H1 (cell line): ENCODE measurements around the gene PRF1. TPM values are rescaled to one million over a fixed set of nuclear protein-coding genes. Genes with fewer than 3 reads are reported as not detected.

ENCODE experiments used
- CTCF ChIA-PET: fragments of 300-600 bp; sonication (Branson Sonifier 250); formaldehyde crosslinking; loops from one replicate; lab custom pipeline; 2021; ENCODE audit not compliant: partially characterized antibody; lab: Charles Lee
- POLR2A ChIA-PET: fragments of 300-600 bp; sonication (Branson Sonifier 250); formaldehyde crosslinking; loops from one replicate; lab custom pipeline; 2021; ENCODE audit warnings: inconsistent platforms; ENCODE audit not compliant: partially characterized antibody; lab: Charles Lee
- DNase-seq, 2 experiments: peaks; one replicate each; pipeline versions ENCODE4 v3.0.0 to v3.0.0-alpha.2; 2010 to 2022; ENCODE audit warnings: low spot score in 2 of 2, low read depth in 1 of 2, mixed read lengths in 1 of 2
- FAIRE-seq: peaks from 2 replicates; lab custom pipeline; 2011; peaks lifted over from hg19 to GRCh38; lab: Jason Lieb, UNC
- H2AFZ ChIP-seq: 2 replicates; pipeline ENCODE4 v1.8.1; 2012; ENCODE audit warnings: low read length, inconsistent platforms
- H2AK5ac ChIP-seq: 2 replicates; pipeline ENCODE4 v1.6.1; 2013; ENCODE audit warnings: low read depth, low read length
- H2BK120ac ChIP-seq: replicated peaks from 2 replicates; pipeline ENCODE3; 2013; ENCODE audit warnings: low read depth, low read length, inconsistent platforms
- H2BK12ac ChIP-seq: 2 replicates; pipeline ENCODE4 v1.6.1; 2013; ENCODE audit warnings: low read depth, low read length
- H2BK15ac ChIP-seq: 2 replicates; pipeline ENCODE4 v1.6.1; 2013; ENCODE audit warnings: low read length
- H2BK20ac ChIP-seq: 2 replicates; pipeline ENCODE4 v1.6.1; 2013; ENCODE audit warnings: low read length
- H2BK5ac ChIP-seq: 2 replicates; pipeline ENCODE4 v1.6.1; 2013; ENCODE audit warnings: low read depth, low read length
- H3K14ac ChIP-seq: 2 replicates; pipeline ENCODE4 v1.6.1; 2013; ENCODE audit warnings: inconsistent platforms; ENCODE audit not compliant: insufficient read length
- H3K18ac ChIP-seq: 2 replicates; pipeline ENCODE4 v1.6.1; 2013; ENCODE audit warnings: low read length; ENCODE audit errors: extremely low read depth
- H3K23ac ChIP-seq: 2 replicates; pipeline ENCODE4 v1.6.1; 2013; ENCODE audit warnings: inconsistent platforms; ENCODE audit not compliant: insufficient read length
- H3K23me2 ChIP-seq: 2 replicates; pipeline ENCODE4 v1.6.1; 2013; ENCODE audit warnings: low read depth, low read length
- H3K27ac ChIP-seq: 2 replicates; pipeline ENCODE4 v1.6.1; 2011; ENCODE audit warnings: low read depth, low read length, inconsistent platforms
- H3K27me3 ChIP-seq, 4 experiments: replicated peaks in 1 of 4; 1 replicate in 1 of 4; 2 replicates in 3 of 4; pipeline versions ENCODE4 v1.6.1 to v1.8.1; 2011 to 2013; ENCODE audit warnings: low read length in 3 of 4, mild to moderate bottlenecking in 3 of 4, inconsistent platforms in 2 of 4, mixed read lengths in 2 of 4, moderate library complexity in 1 of 4; ENCODE audit not compliant: control insufficient read depth in 3 of 4, insufficient read depth in 3 of 4; ENCODE audit errors: extremely low read depth in 1 of 4
- H3K36me3 ChIP-seq, 4 experiments: 2 replicates each; pipeline versions ENCODE4 v1.6.1 to v1.8.1; 2011 to 2013; ENCODE audit warnings: mild to moderate bottlenecking in 4 of 4, low read length in 3 of 4, moderate library complexity in 2 of 4, control low read depth in 1 of 4, inconsistent platforms in 1 of 4; ENCODE audit not compliant: insufficient read depth in 4 of 4, control insufficient read depth in 2 of 4
- H3K4ac ChIP-seq: replicated peaks from 2 replicates; pipeline ENCODE3; 2013; ENCODE audit warnings: low read length, low read depth, mixed read lengths, inconsistent platforms; ENCODE audit not compliant: insufficient read length
- H3K4me1 ChIP-seq, 4 experiments: replicated peaks in 1 of 4; 1 replicate in 1 of 4; 2 replicates in 3 of 4; pipeline versions ENCODE4 v1.6.1 to v1.8.1; 2011 to 2013; ENCODE audit warnings: low read length in 3 of 4, inconsistent platforms in 2 of 4, mixed read lengths in 1 of 4; ENCODE audit not compliant: insufficient read depth in 4 of 4, control insufficient read depth in 3 of 4
- H3K4me2 ChIP-seq, 2 experiments: 2 replicates each; pipeline versions ENCODE4 v1.6.1 to v1.8.1; 2011 to 2013; ENCODE audit warnings: low read depth in 2 of 2, low read length in 2 of 2, control low read depth in 1 of 2, inconsistent platforms in 1 of 2, mild to moderate bottlenecking in 1 of 2; ENCODE audit not compliant: insufficient read depth in 1 of 2
- H3K4me3 ChIP-seq, 4 experiments: fragments of 200-600, 300-600 bp in 1 of 4; sonication (generic), shearing (Covaris generic), sonication (Bioruptor Twin) in 1 of 4; 2 replicates each; pipeline versions ENCODE4 v1.5.1 to v1.8.1; 2011 to 2016; ENCODE audit warnings: low read length in 4 of 4, low read depth in 3 of 4, control low read depth in 2 of 4, inconsistent platforms in 2 of 4, mild to moderate bottlenecking in 2 of 4, mixed read lengths in 1 of 4, moderate library complexity in 1 of 4; ENCODE audit not compliant: insufficient read depth in 2 of 4; ENCODE audit errors: extremely low read depth in 1 of 4
- H3K56ac ChIP-seq: replicated peaks from 2 replicates; pipeline ENCODE3; 2013; ENCODE audit warnings: low read depth, mild to moderate bottlenecking, mixed read lengths, low read length, inconsistent platforms; ENCODE audit not compliant: insufficient read length
- H3K79me1 ChIP-seq: 2 replicates; pipeline ENCODE4 v1.6.1; 2013; ENCODE audit warnings: low read depth, low read length, control low read depth
- H3K79me2 ChIP-seq, 2 experiments: 2 replicates each; pipeline versions ENCODE4 v1.6.1 to v1.8.1; 2012 to 2013; ENCODE audit warnings: low read length in 2 of 2, mild to moderate bottlenecking in 2 of 2, inconsistent platforms in 1 of 2; ENCODE audit not compliant: insufficient read depth in 2 of 2, control insufficient read depth in 1 of 2
- H3K9ac ChIP-seq, 4 experiments: replicated peaks in 1 of 4; 1 replicate in 1 of 4; 2 replicates in 3 of 4; pipeline versions ENCODE4 v1.6.1 to v1.8.1; 2011 to 2013; ENCODE audit warnings: low read depth in 3 of 4, low read length in 3 of 4, control low read depth in 2 of 4, mild to moderate bottlenecking in 2 of 4, moderate library complexity in 2 of 4, inconsistent platforms in 1 of 4; ENCODE audit errors: extremely low read depth in 1 of 4
- H3K9me3 ChIP-seq, 2 experiments: 2 replicates each; pipeline versions ENCODE4 v1.6.1 to v1.8.1; 2012 to 2013; ENCODE audit warnings: mild to moderate bottlenecking in 2 of 2, moderate library complexity in 2 of 2, control low read depth in 1 of 2, inconsistent platforms in 1 of 2, low read depth in 1 of 2, low read length in 1 of 2, mixed read lengths in 1 of 2; ENCODE audit not compliant: insufficient read depth in 2 of 2
- H4K20me1 ChIP-seq, 2 experiments: replicated peaks in 1 of 2; 2 replicates each; pipeline versions ENCODE3 to v1.8.1; 2011 to 2013; ENCODE audit warnings: inconsistent platforms in 2 of 2, low read length in 2 of 2, mild to moderate bottlenecking in 1 of 2; ENCODE audit not compliant: insufficient read depth in 2 of 2, control insufficient read depth in 1 of 2
- H4K5ac ChIP-seq: 2 replicates; pipeline ENCODE4 v1.6.1; 2013; ENCODE audit warnings: low read length, low read depth, mixed read lengths, inconsistent platforms; ENCODE audit not compliant: insufficient read length
- H4K8ac ChIP-seq: 2 replicates; pipeline ENCODE4 v1.8.0; 2013; ENCODE audit warnings: mild to moderate bottlenecking, moderate library complexity, low read length, inconsistent platforms; ENCODE audit not compliant: insufficient read depth; ENCODE audit errors: extremely low read depth
- H4K91ac ChIP-seq: replicated peaks from 2 replicates; pipeline ENCODE3; 2013; ENCODE audit warnings: low read length, mixed read lengths, inconsistent platforms; ENCODE audit not compliant: insufficient read length
- CBX8 ChIP-seq: fragments of 300-800, 300-1000 bp; sonication (generic); IDR thresholded peaks from 2 replicates; pipeline ENCODE4 v1.7.1; 2016; ENCODE audit warnings: low read depth, low read length, borderline replicate concordance
- CHD1 ChIP-seq: IDR thresholded peaks from 2 replicates; pipeline ENCODE4 v1.6.1; 2012; ENCODE audit warnings: low read depth, low read length, improper control_type of control experiment
- E2F6 ChIP-seq: IDR thresholded peaks from 2 replicates; pipeline ENCODE4 v1.6.1; 2012; ENCODE audit warnings: inconsistent platforms
- EGR1 ChIP-seq: IDR thresholded peaks from 2 replicates; pipeline ENCODE4 v1.6.1; 2011; ENCODE audit warnings: low read depth, low read length, borderline replicate concordance
- GTF2F1 ChIP-seq: IDR thresholded peaks from 2 replicates; pipeline ENCODE4 v1.6.1; 2012; ENCODE audit warnings: low read depth, low read length, improper control_type of control experiment, borderline replicate concordance
- JUN ChIP-seq: IDR thresholded peaks from 2 replicates; pipeline ENCODE4 v1.6.1; 2011; ENCODE audit warnings: low read depth, mild to moderate bottlenecking, improper control_type of control experiment, low read length
- MAX ChIP-seq: IDR thresholded peaks from 2 replicates; pipeline ENCODE4 v1.6.1; 2012; ENCODE audit warnings: inconsistent platforms
- RXRA ChIP-seq: IDR thresholded peaks from 2 replicates; pipeline ENCODE4 v1.6.1; 2011; ENCODE audit warnings: low read depth, mild to moderate bottlenecking, low read length, moderate library complexity; ENCODE audit not compliant: insufficient read depth
- TAF1 ChIP-seq: IDR thresholded peaks from 2 replicates; pipeline ENCODE4 v1.6.1; 2011; ENCODE audit warnings: mild to moderate bottlenecking, low read depth, low read length
- WGBS, 2 experiments: shearing (Covaris generic) in 1 of 2; methylation state at CpG; one replicate each; pipeline versions ENCODE4 v1.1.6 to v1.1.7; 2013 to 2015; ENCODE audit warnings: low lambda C conversion rate in 2 of 2, mixed read lengths in 2 of 2, inconsistent platforms in 1 of 2, low coverage in 1 of 2, missing lambda C conversion rate in 1 of 2; ENCODE audit not compliant: insufficient replicate concordance in 2 of 2, insufficient coverage in 1 of 2, insufficient read length in 1 of 2; ENCODE audit errors: extremely low coverage in 1 of 2, missing lambda C conversion rate in 1 of 2; 5-methylcytosine and 5-hydroxymethylcytosine counted together
- polyA plus RNA-seq, 7 experiments: library from polyadenylated mRNA; depleted of rRNA in 3 of 7; stranded (reverse) in 5 of 7; unstranded in 2 of 7; fragments of >200 nt in 5 of 7; fragments of 200-250 nt in 2 of 7; gene quantifications; 1 replicate in 5 of 7; 2 replicates in 1 of 7; 4 replicates in 1 of 7; pipeline versions ENCODE4 v1.2.1 to v1.2.3, GENCODE V29; 2011 to 2013; ENCODE audit warnings: missing spikeins in 2 of 7, mixed read lengths in 2 of 7
- total RNA-seq: library from RNA; stranded (reverse); fragmentation: NEBNext Ultra II Directional; extraction: Animal tissue kit (Norgen Biotek cat#: 25700); gene quantifications from 2 replicates; pipeline ENCODE4 v1.2.1, GENCODE V29; 2021

PRF1 gene
- total and polyA plus RNA-seq, 2 of the 8 experiments (the other 6 are each of a cell fraction or from before 2014, with no cell fraction given) = 0.15 TPM; not detected in 1

- Histone ChIP-seq H3K56ac (no peak overlapping the region), H3K27me3 (no peaks in the 10 kb centered on the region), H2BK20ac (no peak overlapping the region), H3K9ac (no peak overlapping the region), H3K79me1 (no peaks in the 10 kb centered on the region), H3K18ac (no peak overlapping the region), H4K5ac (no peak overlapping the region), H2BK12ac (no peak overlapping the region), H3K23me2 (no peaks in the 10 kb centered on the region), H3K4me3 (no peak overlapping the region), H3K4ac (no peak overlapping the region), H3K9me3 (no peaks in the 10 kb centered on the region), H2BK120ac (no peak overlapping the region), H2AK5ac (no peak overlapping the region), H3K27ac (no peak overlapping the region), H3K14ac (no peak overlapping the region), H3K36me3 (peaks cover 0 to 3% (median 0%) of the 10 kb centered on the region in 4 experiments; a peak in 1 of 8 replicates), H4K8ac (no peak overlapping the region), H4K20me1 (peaks cover 0 to 2% of the 10 kb centered on the region in 2 experiments), H3K79me2 (no peaks in the 10 kb centered on the region), H2BK5ac (no peak overlapping the region), H3K4me1 (peaks cover 0 to 6% (median 3%) of the 10 kb centered on the region in 4 experiments; a peak in 4 of 7 replicates), H2AFZ (no peak overlapping the region), H4K91ac (no peak overlapping the region), H2BK15ac (no peak overlapping the region), H3K4me2 (no peak overlapping the region), H3K23ac (no peak overlapping the region)
- no peak for FAIRE-seq
- WGBS, 2 experiments = 89% methylated on average over 10 of the region's 11 CpGs; no CpG with 5 or more reads in 1 of the 2 experiments
- CTCF ChIA-PET = interaction anchor here (5.7 kb wide), 1 partner anchor 7 kb away, joined by 58 read pairs; no protein-coding TSS in a partner anchor
- no peak for DNase-seq
- POLR2A ChIA-PET = no interaction called here
- no peak for TF ChIP-seq EGR1
- TF ChIP-seq MAX = no peak
- no peak for TF ChIP-seq CHD1
- TF ChIP-seq CBX8 = no peak
- no peak for TF ChIP-seq RXRA
- no peak for TF ChIP-seq GTF2F1
- no peak for TF ChIP-seq E2F6
- TF ChIP-seq TAF1 = no peak
- TF ChIP-seq JUN = no peak
These were observed 45.3 kb downstream of the PRF1 start for GRCh38 chr10:70557086-70557845.
